Measurements from ENCODE around the gene KDM8. TPM values are rescaled to one million over a fixed set of nuclear protein-coding genes. Genes with fewer than 3 reads are reported as not detected.

The KDM8 gene
- total RNA-seq, 4 donors from 2014 or later, result 2.0 to 4.6 (median 2.6) TPM

DNA sequence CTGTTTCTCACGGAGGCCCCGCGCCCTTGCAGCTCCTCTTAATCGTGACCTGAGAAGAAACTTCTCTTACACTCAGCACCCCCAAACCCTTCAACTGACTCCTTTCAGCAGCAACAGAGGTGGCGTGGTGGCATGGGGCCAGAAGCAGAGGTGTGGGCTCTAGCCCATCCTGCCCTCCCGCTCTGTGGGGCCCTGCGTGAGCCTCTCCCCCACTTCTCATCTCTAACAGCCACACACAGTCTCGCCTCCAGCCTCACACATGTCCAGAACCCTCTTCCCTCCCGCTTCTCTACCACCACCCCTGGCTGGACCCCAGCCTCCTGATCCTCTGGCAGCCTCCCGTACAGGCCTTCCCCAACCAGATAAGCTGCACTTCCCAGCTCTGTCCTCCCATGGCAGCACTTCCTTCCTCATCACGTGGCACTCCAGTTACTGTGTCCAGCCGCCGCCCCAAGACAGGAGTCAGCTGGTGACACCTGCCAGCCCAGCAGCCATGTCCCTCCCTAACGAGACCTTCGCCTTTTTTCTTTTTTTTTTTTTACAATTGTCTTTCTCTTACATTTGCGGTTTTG is 34.8 kb downstream of the KDM8 start:
- peak; percentile 24 for DNase-seq (ENCODE audit: low spot score)
- TF ChIP-seq, protein P1, sequence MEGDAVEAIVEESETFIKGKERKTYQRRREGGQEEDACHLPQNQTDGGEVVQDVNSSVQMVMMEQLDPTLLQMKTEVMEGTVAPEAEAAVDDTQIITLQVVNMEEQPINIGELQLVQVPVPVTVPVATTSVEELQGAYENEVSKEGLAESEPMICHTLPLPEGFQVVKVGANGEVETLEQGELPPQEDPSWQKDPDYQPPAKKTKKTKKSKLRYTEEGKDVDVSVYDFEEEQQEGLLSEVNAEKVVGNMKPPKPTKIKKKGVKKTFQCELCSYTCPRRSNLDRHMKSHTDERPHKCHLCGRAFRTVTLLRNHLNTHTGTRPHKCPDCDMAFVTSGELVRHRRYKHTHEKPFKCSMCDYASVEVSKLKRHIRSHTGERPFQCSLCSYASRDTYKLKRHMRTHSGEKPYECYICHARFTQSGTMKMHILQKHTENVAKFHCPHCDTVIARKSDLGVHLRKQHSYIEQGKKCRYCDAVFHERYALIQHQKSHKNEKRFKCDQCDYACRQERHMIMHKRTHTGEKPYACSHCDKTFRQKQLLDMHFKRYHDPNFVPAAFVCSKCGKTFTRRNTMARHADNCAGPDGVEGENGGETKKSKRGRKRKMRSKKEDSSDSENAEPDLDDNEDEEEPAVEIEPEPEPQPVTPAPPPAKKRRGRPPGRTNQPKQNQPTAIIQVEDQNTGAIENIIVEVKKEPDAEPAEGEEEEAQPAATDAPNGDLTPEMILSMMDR (IDR thresholded peaks at IDR 0.05), result no peak

DNA sequence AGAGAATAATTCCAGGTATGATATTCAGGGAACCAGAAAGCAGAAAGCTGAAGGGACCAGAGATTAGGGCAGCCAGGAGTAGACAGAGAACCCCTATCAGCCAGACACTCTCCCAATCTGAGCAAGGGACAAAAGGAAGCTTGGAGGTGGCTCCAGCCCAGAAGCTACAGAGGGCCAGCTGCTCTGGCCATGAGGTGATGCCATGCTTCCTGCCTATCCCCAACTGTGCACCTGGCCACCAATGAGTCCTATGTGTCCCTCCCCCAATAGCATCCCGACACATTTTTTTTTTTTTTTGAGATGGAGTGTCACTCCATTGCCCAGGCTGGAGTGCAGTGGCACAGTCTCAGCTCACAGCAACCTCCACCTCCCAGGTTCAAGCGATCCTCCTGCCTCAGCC is 35.3 kb downstream of the KDM8 start:
- ATAC-seq (ENCODE audit: low FRiP score) (no peak), DNase-seq (ENCODE audit: low spot score) (peak; percentile 11)
- TF ChIP-seq, protein P1 (IDR thresholded peaks at IDR 0.05), result no peak

More for the DNA sequence above, 34.8 kb downstream of the KDM8 start:
- no peak for ATAC-seq (ENCODE audit: low FRiP score)

DNA sequence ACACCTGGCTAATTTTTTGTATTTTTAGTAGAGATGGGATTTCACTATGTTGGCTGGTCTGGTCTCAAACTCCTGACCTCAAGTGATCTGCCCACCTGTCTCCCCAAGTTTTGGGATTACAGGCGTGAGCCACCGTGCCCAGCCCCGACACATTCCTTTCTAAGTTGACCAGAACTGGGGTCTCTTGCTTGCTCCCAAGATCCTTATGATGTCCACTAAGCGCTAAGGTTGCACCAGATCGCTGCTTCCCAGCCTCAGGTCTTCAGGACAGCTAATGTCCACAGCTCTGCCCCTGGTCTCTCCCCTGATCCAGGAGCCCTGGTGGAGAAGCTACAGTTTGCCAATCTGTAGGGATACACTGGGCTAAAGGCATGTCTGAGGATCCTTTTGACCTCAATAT is 35.7 kb downstream of the KDM8 start:
- ATAC-seq (ENCODE audit: low FRiP score) (no peak), DNase-seq (ENCODE audit: low spot score) (peak; percentile 18)
- TF ChIP-seq, protein P1 (IDR thresholded peaks at IDR 0.05), result no peak

DNA sequence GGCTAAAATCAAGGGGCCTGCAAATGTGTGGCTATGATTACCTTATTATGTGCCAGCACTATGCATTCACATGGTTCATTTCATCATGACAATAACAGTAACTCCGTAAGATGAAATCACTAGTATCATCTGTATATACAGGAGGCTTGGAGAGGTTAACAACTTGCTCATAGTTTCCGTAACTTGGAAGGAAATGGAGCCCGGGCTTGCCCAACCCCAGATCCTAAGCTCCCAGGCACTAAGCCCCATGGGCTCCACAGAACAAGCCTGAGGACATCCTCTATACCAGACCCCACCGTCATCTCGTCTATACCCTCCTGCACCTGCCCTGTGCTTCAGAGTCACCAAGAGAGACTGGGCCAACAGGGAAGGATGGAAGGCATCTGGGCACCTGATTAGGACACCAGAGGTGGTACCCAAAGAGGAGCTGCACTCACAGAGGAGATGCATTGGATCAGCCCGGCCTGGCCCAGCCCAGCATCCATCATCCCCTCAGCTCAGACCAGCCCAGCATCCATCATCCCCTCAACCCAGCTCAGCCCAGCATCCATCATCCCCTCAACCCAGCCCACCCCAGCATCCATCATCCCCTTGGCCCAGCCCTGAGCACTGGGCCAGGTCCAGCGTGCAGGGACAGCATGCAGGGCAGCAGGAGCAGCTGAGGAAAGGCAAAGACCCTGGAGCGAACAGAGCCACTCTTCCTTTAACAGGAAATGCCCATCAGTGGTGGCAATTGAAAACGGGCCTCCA is 36.8 kb downstream of the KDM8 start:
- ATAC-seq (ENCODE audit: low FRiP score) (no peak), DNase-seq (ENCODE audit: low spot score) (peak; percentile 12)
- TF ChIP-seq, protein P1 (IDR thresholded peaks at IDR 0.05), result no peak

DNA sequence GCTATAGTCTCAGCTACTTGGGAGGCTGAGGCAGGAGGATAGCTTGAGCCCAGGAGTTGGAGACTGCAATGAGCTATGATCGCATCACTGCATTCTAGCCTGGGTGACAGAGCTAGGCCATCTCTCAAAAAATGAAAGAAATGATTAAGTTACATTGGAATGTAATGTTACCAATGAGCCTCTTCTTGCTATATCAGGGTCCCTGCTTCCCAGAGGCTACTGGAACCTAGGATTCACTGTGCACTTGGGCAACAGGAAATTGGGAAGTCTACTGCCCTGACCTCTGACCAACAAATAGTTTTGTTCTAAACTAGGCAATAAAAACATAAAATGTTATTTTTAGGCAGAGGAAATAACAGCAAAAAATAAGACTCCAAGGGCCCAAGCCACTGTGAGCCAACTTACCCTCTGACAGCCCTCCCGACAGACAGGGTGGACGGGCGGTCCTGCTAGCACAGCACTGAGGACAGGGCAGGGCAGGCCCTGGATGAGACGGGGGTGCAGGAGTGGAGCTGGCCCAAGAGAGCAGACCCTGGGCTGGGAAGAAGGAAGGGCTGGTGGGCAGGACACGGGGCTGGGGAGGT is 37.7 kb downstream of the KDM8 start:
- ATAC-seq (ENCODE audit: low FRiP score) (no peak), DNase-seq (ENCODE audit: low spot score) (peak; percentile 17)
- TF ChIP-seq, protein P1 (IDR thresholded peaks at IDR 0.05), result no peak

DNA sequence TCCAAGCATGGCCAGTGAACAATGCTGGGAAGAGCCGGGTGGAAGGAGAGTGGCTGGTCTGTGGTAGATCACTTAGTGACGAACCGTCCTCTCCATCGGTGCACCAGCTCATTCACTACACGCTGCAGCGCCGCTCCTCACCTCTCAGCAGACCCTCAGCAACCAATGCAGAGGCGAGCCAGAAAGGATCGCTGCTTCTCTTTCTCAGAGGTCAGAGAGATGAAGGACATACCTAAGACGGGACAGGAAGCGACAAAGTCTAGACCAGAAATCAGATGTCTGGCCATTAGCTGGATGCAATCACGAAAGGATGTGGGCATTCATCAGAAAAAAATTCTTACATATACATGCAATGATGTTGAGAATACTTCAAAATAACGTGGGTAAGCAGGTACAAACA is 38.3 kb downstream of the KDM8 start:
- TF ChIP-seq, protein P1 (IDR thresholded peaks at IDR 0.05), result no peak
- DNase-seq (ENCODE audit: low spot score) (no peak), ATAC-seq (ENCODE audit: low FRiP score) (no peak)
